Amniotic epithelial cell (primary cell): ENCODE measurements around the gene OR5H1.
A peak's percentile ranks its signal among the peaks of the same experiment; 100 is the strongest.
"Not testable (repeated sequence)": the region's sequence is repeated elsewhere in the genome, so short reads cannot be mapped to it uniquely, and the experiment has no call there.

Experiments
- DNase-seq: peaks from one replicate; pipeline ENCODE4 v3.0.0-alpha.2; 2010; ENCODE audit warnings: low read depth

The OR5H1 gene

DNA sequence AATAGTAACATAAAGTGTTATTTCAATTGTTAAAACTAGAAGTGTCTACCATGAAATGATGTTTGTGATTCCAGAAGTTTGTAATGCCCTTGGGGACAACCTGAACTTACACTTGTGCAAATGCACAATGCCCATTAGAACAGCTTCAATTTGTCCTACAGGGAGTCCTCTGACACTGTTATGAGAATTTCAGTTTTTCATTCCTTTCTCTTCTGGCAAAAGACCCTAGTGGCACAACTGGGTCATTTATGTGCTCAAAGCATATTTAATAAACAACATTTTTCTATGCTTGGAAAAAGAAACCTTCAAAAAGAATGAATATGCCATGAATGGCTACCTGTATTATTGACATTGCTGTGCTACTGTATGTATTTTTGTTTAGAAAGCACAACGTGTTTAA, at the start of gene OR5H1:
Gene OR5H1, plus strand, starts transcription at position 301 of the 400 bp plus-strand sequence. CDS start 1,977 bp downstream, outside the sequence.
- DNase-seq: no peak

DNA sequence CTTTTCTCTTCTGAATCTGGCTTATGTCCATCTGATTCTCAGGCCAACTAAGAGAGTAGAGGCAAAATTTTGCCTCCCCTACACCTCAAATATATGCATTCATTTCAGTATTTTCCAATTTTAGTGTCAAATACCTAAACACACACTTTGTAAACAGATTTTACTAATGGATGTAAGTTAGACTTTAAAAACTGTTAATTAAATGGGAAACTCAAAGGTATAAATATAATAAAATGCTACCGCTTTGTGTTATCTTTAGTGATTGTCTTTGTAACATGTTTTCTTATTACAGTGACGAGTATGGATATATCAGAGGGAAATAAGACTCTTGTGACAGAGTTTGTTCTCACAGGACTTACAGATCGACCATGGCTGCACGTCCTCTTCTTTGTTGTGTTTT, 43.6 kb upstream of the OR5H1 start, which contains the start of gene OR5AC2:
Gene OR5AC2, plus strand, starts transcription at position 301 of the 400 bp plus-strand sequence. Its CDS starts 0 bp downstream, at position 301.
- DNase-seq: no peak

DNA sequence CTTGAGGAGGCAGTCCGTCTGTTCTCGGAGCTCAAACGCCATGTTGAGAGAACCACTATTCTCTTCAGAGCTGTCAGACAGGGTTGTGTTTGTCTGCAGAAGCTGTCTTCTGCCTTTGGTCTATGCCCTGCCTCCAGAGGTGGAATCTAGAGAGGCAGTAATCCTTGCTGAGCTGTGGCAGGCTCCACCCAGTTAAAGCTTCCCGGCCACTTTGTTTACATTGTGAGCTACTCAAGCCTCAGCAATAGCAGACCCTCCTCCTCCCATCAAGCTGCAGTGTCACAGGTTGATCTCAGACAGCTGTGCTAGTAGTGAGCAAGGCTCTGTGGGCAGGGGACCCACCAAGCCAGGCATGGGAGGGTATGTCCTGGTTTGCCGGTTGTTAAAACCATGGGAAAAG, 34.6 kb upstream of the OR5H1 start:
- no peak for DNase-seq

DNA sequence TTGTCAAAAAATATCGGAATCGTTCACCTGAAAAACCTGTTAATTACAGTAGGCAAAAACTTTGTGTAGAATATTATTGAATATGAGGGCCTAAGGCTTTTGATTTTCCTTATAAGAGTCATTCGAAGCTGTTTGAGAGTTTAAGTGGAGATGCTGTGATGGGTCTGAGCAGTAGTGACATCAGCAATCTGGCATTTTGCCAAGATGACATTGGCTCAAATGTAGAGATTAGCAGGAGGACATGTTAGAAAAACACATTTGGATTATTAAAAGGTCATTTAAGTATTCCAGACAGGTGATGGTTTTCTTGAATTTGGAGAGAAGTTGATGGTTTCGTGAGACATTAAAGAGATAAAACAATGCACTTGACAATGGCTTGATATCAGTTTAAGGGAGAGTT, 30.7 kb upstream of the OR5H1 start:
- no peak for DNase-seq

DNA sequence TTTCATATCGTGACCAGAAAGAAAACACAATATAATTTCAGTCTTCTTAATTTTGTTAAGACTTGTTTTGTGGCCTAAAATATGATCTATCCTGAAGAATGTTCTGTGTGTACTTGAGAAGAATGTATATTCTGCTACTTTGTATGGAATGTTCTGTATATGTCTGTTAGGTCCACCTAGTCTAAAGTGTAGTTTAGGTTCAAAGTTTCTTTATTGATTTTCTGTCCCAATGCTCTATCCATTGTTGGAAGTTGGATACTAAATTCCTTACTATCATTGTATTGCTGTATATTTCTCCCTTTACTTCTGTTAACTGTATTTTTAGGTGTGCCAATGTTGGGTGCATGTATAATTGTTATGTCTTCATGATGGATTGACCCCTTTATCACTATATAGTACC, 22.4 kb upstream of the OR5H1 start:
- no peak for DNase-seq

DNA sequence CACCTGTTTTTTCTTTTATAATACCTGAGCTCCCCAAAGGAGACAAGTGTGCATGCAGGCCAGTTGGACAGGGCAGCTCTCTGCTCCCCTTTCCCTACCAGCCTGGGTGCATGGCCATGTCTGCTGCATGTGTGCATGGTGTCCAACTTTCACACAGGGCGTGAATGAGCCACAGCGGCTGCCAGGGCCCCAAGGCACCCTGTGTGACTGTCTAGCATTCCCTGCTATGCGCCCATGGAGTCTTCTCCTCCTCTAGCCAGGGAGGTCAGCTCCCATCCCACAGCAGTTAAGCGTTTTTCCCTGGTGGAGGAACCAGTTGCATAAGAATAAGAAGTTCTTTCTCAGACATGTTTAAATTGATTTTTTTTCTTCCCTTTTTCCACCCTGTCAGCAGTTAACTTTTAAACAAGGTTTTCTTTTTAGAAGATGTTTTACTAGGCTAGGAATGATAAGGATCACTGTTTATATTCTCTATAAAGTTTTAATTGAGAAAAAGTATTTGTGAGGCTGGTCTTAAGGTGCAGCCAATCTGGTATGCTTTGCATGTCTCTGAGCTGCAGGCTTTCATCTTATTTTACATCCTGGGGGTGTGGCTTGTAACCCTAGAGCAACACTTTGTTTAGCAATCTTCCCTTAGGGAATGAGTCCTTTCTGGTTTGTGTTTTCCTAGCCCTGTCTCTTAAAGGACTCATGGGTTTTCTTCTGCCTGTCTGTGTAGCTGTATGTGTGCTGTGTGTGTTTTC, 20.5 kb upstream of the OR5H1 start:
- DNase-seq: no peak

DNA sequence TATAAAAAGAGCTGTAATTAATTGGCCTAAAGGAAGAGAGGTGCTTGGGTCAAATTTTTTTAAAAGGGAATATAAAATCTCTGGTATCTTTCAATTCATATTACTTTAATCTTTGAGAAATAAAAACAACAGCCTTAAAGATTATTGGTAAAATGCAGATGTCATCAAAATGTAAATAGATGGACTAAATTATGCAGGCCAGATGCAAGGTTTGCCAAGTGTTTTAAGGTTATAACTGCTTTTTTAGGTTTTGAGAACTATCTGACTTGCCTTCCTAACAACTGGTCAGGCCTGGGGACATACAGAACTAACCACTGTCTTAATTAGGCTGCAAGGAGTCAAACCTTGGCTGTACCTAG, 20.0 kb upstream of the OR5H1 start:
- DNase-seq: no peak

DNA sequence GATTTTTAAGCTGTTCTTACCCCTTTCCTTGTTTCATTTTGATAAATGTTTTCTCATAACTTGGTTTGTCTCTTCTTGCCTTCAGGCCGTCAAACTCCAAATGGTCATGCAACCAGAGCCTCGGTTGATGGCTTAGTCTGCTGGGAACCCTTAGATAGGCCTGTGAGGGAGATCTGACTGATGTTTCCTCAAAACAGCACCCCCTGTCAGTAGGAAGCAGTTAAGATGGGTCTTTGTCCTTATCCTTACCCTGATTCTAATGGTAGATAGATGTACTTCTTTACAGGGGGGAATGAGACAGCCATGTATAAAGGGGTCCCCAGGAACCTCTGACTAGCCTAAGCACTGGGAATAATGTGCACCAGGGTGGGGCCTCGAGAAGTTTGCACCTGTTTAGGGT, 16.3 kb upstream of the OR5H1 start:
- no peak for DNase-seq

DNA sequence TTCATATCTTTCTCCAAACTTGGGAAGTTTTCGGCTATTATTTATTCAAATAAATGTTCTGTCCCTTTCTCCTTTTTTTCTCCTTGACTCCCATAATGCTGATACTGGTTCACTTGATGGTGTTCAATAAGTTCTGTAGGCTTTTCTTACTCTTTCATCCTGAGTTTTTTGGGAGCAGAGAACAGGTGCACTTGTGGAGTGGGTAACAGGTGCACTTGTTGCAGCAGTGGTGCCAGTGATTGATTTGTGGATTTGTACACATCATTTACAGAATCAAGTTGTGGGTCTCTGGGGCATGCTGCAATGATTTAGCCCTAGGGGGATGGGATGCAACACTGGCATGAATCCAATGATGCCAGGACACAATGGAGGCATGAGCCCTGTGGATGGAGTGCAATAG, 14.8 kb upstream of the OR5H1 start:
- no peak for DNase-seq

DNA sequence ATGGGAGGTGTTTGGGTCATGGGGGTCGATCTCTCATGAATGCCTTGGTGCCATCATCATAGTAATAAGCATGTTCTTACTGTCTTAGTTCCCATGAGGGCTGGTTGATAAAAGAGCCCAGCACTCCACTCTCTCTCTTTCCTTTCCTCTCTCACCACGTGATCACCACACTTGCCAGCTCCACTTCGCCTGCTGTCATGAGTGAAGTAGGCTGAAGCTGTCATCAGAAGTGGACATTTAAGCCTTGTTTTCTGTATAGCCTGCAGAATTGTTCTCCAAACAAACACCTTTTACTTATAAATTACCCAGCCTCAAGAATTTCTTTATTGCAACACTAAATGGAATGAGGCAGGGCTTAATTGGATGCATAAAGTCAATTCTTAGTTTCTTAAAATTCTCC, 6.1 kb downstream of the OR5H1 start:
- no peak for DNase-seq

DNA sequence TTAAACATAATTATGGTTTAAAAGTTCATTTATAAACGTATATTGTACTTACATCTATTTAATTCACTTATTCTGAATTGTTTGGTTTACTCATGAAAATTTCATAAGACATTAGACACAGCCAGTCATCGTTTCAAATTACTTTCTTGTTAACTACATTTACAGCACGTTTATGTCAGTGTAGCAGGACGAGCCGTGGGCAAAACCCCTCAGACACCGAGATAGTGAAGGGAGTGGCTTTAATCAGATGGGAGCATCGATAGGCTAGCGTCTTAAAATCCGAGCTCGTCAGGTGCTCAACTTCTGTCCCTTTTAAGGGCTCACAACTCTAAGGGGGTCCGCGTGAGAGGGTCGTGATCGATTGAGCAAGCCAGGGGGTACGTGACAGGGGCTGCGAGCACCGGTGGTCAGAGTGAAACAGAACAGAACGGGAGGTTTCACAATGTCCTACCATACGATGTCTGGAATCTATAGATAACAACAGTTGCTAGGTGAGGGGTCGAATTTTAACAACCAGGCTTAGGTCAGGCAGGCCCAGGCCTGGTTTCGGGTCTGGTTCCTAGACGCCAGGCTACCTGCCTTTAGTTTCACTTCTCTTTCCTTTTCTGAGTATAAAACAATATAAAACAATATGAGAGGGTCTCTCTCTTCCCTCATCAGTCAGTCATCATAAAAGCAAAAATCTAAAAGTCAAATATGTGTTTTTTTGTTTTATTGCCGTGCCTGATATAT, 7.5 kb downstream of the OR5H1 start:
- not testable (repeated sequence) for DNase-seq

DNA sequence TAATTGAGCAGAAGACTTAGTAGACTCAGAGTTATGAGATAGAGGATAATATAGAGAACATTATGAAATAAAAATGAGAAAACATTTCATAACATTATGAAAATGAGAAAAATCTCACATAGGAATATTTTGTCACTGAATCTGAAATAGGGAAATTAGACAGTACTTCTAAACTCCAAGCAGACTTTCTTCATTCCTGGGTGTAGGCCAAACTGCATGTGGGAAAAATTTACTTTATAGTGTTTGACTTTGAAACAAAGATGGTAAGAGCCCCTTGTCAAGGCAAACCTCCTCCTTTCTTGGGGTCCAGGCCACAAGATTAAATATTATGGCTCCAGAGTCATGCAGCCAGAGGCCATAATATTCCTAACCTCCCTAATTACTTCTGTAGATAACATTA, 10.0 kb downstream of the OR5H1 start:
- DNase-seq: no peak

DNA sequence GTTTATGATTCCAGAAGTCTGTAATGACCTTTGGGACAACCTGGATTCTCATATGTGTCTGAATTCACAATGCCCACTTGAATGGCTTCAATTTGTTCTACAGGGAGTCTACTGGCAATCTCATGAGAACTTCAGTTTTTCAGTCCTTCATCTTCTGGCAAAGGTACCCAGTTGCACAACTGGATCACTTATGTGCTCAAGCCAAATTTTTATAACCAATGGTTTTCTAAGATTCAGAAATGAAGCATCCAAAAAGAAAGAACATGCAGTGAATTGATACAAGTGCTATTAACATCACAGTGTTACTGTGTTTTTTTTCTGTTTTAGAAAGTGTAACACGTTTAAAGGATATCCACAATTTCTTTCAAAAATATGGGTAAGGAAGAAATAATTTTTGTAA, 16.7 kb downstream of the OR5H1 start, which contains the start of gene OR5H14:
Gene OR5H14, plus strand, starts transcription at position 301 of the 400 bp plus-strand sequence. CDS start 1,907 bp downstream, outside the sequence.
- DNase-seq: no peak

DNA sequence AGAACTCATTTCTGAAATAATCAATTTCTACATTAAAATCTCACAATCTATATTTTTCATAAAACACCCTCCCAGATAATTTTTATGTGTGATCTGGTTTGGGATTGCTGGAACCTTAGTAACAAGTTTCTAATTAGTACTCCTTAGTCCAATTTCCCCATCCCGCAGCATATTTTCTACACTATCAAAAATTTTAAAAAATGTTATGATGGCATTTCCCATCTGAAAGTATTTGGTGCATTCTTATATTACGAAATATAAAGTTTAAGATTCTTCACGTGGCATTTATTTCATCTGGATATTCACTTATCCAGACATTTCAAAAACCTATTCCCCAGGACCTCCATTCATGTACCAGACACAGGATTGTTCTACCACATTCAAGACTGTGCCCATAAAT, 18.2 kb downstream of the OR5H1 start:
- no peak for DNase-seq

DNA sequence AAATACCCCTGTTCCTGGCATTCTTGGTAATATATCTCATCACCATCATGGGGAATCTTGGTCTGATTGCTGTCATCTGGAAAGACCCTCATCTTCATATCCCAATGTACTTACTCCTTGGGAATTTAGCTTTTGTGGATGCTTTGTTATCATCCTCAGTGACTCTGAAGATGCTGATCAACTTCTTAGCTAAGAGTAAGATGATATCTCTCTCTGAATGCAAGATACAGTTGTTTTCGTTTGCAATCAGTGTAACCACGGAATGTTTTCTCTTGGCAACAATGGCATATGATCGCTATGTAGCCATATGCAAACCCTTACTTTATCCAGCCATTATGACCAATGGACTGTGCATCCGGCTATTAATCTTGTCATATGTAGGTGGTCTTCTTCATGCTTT, 18.9 kb downstream of the OR5H1 start:
- not testable (repeated sequence) for DNase-seq

DNA sequence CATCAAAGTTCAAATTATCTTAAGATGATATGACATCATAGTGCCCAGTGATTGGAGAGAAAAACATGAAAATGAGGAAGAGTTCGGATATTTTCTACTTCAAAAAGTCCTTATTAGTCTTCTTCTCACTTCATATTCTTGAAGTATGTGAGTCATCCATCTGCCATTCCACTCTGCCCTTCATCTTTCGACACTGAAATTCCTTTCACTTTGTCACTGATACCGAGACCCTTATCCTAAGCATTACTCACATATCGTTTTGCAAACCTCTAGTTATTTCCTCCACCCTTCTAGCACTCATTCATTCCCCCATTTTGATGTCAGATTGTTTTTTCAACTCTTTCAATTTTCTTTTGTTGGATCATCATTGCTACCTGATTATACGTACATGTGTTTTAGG, 20.7 kb downstream of the OR5H1 start:
- DNase-seq: peak; percentile 1

DNA sequence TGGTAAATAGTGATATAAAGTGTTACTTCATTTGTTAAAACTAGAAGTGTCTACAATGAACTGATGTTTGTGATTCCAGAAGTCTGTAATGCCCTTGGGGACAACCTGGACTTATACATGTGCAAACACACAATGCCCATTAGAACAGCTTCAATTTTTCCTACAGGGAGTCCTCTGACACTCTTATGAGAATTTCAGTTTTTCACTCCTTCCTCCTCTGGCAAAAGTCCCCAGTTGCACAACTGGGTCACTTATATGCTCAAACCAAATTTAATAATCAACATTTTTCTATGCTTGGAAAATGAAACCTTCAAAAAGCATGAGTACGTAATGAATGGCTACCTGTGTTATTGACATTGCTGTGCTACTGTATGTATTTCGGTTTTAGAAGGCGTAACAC, 35.9 kb downstream of the OR5H1 start, which contains the start of gene OR5H15:
Gene OR5H15, plus strand, starts transcription at position 301 of the 400 bp plus-strand sequence. CDS start 2,004 bp downstream, outside the sequence.
- DNase-seq: no peak

DNA sequence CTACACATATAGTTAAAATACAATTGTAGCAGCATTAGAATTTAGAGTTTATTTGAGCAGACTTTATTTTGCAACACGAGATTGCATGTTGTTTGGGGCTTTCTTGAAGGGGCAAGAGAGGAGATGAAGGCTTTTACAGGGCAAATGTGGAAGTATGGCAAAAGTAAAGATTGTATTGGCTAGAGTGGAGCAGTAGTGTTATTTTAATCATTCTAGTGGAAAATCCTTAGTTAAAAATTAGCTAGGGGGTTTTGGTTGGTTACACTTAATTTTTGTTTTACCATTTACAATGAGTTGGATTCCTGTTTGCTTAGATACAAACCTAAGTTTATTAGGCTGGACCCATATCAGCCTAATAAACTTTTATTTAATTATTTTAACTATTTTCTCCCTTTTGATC, 40.5 kb downstream of the OR5H1 start:
- no peak for DNase-seq

DNA sequence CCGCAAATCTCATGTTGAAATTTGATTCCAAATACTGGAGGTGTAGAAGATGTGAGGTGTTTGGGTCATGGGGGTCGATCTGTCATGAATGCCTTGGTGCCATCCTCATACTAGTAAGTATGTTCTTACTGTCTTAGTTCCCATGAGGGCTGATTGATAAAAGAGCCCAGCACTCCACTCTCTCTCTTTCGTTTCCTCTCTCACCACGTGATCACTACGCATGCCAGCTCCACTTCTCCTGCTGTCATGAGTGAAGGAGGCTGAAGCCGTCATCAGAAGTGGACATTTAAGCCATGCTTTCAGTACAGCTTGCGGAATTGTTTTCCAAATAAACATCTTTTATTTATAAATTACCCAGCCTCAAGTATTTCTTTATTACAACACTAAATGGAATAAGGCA, 42.1 kb downstream of the OR5H1 start:
- DNase-seq: no peak

DNA sequence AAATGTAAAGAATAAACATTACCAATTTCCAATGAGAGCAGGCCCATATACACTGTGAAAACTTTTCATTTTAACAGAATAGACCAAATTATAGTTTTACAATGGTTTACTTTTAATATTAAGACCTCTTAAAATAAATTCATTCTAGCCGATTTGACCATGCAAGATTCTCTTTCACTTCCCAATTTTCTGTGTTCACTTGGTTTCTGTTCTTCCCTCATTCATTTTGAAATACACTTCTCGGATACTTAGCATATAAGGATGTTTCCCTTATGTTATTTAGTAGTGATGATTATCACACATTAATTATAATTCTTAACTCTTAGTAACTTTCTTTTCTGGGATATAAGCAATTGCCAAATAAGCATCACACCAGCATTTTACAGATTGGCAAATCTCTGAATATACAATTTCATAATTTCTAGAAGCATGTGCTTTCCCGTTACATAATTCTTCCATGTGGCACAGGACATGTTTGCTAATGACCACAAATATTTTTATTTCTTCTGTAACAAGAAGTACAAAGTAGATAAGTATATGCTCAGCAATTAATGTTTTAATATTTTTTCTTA, 49.9 kb downstream of the OR5H1 start:
- DNase-seq: no peak

DNA sequence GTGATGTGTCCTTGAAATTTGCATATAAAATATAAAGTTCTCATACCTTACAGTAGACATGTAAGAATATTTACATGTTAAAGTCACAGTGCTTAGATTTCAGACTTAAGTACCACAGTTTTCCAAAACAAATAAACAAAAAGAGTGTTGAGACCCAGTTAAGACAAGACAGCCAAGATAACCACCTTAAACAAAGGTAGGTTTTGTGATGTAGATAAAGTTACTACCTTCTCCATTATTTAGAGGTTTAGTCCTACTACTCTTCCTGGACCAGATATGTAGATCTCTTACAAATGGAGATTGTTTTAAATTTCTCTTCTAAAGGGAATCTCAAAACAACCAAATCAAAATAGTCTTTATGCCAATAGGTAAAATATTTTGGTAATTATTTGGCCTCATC, 51.7 kb downstream of the OR5H1 start:
- DNase-seq: no peak

DNA sequence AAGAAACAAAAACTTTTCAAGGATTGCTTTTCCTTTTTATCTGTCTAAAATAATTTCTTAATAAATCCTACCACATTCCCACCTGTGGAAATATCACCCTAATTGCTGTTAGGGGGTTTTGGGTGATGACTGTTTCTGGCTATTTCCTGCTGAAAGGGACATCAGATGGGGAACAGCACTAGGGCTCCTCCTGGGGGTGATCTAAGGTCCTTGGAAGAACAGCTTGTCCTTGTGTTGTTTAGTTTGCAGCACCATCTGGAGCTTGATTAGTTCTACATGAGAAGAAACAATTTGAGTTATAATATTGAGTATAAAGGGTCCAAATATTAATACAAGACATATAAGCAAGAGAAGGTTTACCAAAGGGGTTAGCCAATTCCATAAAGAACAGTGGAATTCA, 54.7 kb downstream of the OR5H1 start:
- DNase-seq: no peak
